Hepatocyte (in vitro differentiated cells): ENCODE results near the gene SMIM13. TPM values are rescaled to one million over a fixed set of nuclear protein-coding genes. Genes with fewer than 3 reads are reported as not detected.

ENCODE experiments used
- DNase-seq: peaks from one replicate; pipeline ENCODE4 v3.0.0-alpha.2; 2016; ENCODE audit warnings: low spot score
- H2AFZ ChIP-seq: fragments of 200-600 bp; sonication (generic); 2 replicates; pipeline ENCODE4 v1.6.0; 2016; ENCODE audit warnings: antibody characterized with exemption, mild to moderate bottlenecking
- H3K27ac ChIP-seq: fragments of 200-600 bp; sonication (generic); 2 replicates; pipeline ENCODE4 v1.5.1; 2016; ENCODE audit warnings: mild to moderate bottlenecking
- H3K27me3 ChIP-seq: fragments of 200-600 bp; sonication (generic); 2 replicates; pipeline ENCODE4 v1.6.1; 2016
- H3K36me3 ChIP-seq: fragments of 200-600 bp; sonication (generic); replicated peaks from 2 replicates; pipeline ENCODE4 v1.5.1; 2016; ENCODE audit warnings: low read depth; ENCODE audit not compliant: insufficient read depth
- H3K4me1 ChIP-seq: fragments of 200-600 bp; sonication (generic); 2 replicates; pipeline ENCODE4 v1.5.1; 2016; ENCODE audit warnings: mild to moderate bottlenecking, moderate library complexity; ENCODE audit not compliant: insufficient read depth
- H3K4me2 ChIP-seq: fragments of 200-600 bp; sonication (generic); 2 replicates; pipeline ENCODE4 v1.6.0; 2016
- H3K4me3 ChIP-seq: fragments of 200-600 bp; sonication (generic); 2 replicates; pipeline ENCODE4 v1.5.1; 2016; ENCODE audit warnings: mild to moderate bottlenecking
- H3K79me2 ChIP-seq: fragments of 200-600 bp; sonication (generic); 2 replicates; pipeline ENCODE4 v1.6.0; 2017; ENCODE audit warnings: mild to moderate bottlenecking
- H3K9me2 ChIP-seq: fragments of 200-600 bp; sonication (generic); replicated peaks from 2 replicates; pipeline ENCODE4 v1.6.0; 2017; ENCODE audit warnings: mild to moderate bottlenecking; ENCODE audit not compliant: insufficient read depth
- H3K9me3 ChIP-seq: fragments of 200-600 bp; sonication (generic); 2 replicates; pipeline ENCODE4 v1.5.1; 2016; ENCODE audit warnings: low read depth, mild to moderate bottlenecking
- H4K20me1 ChIP-seq: fragments of 200-600 bp; sonication (generic); 2 replicates; pipeline ENCODE4 v1.6.0; 2016; ENCODE audit warnings: mild to moderate bottlenecking; ENCODE audit not compliant: insufficient read depth, poor library complexity, severe bottlenecking
- CTCF ChIP-seq: fragments of 200-600 bp; sonication (generic); IDR thresholded peaks from 2 replicates; pipeline ENCODE4 v1.5.1; 2016; ENCODE audit warnings: antibody characterized with exemption, mild to moderate bottlenecking; ENCODE audit not compliant: poor library complexity
- EZH2 ChIP-seq: fragments of 200-600 bp; sonication (generic); IDR thresholded peaks from 2 replicates; pipeline ENCODE4 v1.6.1; 2016; ENCODE audit warnings: antibody characterized with exemption, mild to moderate bottlenecking, borderline replicate concordance
- EZH2phosphoT487 ChIP-seq: fragments of 200-600 bp; sonication (generic); IDR thresholded peaks from one replicate; pipeline ENCODE4 v1.6.1; 2018; ENCODE audit warnings: antibody characterized with exemption, mild to moderate bottlenecking, low read depth, moderate library complexity; ENCODE audit not compliant: unreplicated experiment, severe bottlenecking
- WGBS: methylation state at CpG from one replicate; pipeline ENCODE4 v1.1.6; 2016; ENCODE audit warnings: low lambda C conversion rate; ENCODE audit errors: missing lambda C conversion rate; 5-methylcytosine and 5-hydroxymethylcytosine counted together
- polyA plus RNA-seq: library from polyadenylated mRNA; unstranded; fragments of >200 nt; fragmentation: Nextera tagmentation; extraction: Ambion mirVana; gene quantifications from 2 replicates; pipeline ENCODE4 v1.2.1, GENCODE V29; 2016
- total RNA-seq: library from RNA; depleted of rRNA; stranded (reverse); fragments of >200 nt; gene quantifications from 2 replicates; pipeline ENCODE4 v1.2.3, GENCODE V29; 2014

The SMIM13 gene
- total and polyA plus RNA-seq, 2 experiments from 2014 or later, result 9.3 to 18.2 TPM

GRCh38 chr6:11146117-11146826, 52.6 kb downstream of the SMIM13 start:
- peaks cover 4% of the 10 kb centered on the region for H3K4me1 ChIP-seq

GRCh38 chr6:11149551-11149950, 55.9 kb downstream of the SMIM13 start:
- Histone ChIP-seq H3K4me1 (no peaks in the 10 kb centered on the region), H3K36me3 (no peaks in the 10 kb centered on the region), H2AFZ (no peak overlapping the region), H3K9me2 (no peaks in the 10 kb centered on the region), H4K20me1 (no peaks in the 10 kb centered on the region), H3K4me2 (no peak overlapping the region), H3K9me3 (no peaks in the 10 kb centered on the region), H3K27me3 (no peaks in the 10 kb centered on the region), H3K4me3 (no peak overlapping the region), H3K27ac (no peak overlapping the region), H3K79me2 (no peaks in the 10 kb centered on the region)
- 93% methylated on average over 3 of the region's 3 CpGs for WGBS
- TF ChIP-seq EZH2 (no peak), CTCF (no peak), EZH2phosphoT487 (no peak)
- no peak for DNase-seq

More at GRCh38 chr6:11146117-11146826, 52.6 kb downstream of the SMIM13 start:
- H2AFZ ChIP-seq, result no peak overlapping the region
- no peak overlapping the region for H3K4me3 ChIP-seq
- no peak for DNase-seq
- no peaks in the 10 kb centered on the region for H3K79me2 ChIP-seq
- no peak overlapping the region for H3K4me2 ChIP-seq
- WGBS, result 93% methylated on average over 4 of the region's 4 CpGs
- H4K20me1 ChIP-seq, result no peaks in the 10 kb centered on the region
- no peak for TF ChIP-seq EZH2
- TF ChIP-seq EZH2phosphoT487, result no peak
- TF ChIP-seq CTCF, result no peak
- no peaks in the 10 kb centered on the region for H3K9me2 ChIP-seq
- no peaks in the 10 kb centered on the region for H3K27me3 ChIP-seq
- no peak overlapping the region for H3K27ac ChIP-seq
- no peaks in the 10 kb centered on the region for H3K36me3 ChIP-seq
- H3K9me3 ChIP-seq, result no peaks in the 10 kb centered on the region

GRCh38 chr6:11151488-11151887, 57.9 kb downstream of the SMIM13 start:
- TF ChIP-seq CTCF, result no peak
- no peak for TF ChIP-seq EZH2phosphoT487
- no peak for TF ChIP-seq EZH2
- Histone ChIP-seq H2AFZ (no peak overlapping the region), H3K27me3 (no peaks in the 10 kb centered on the region), H4K20me1 (no peaks in the 10 kb centered on the region), H3K27ac (no peak overlapping the region), H3K4me1 (no peaks in the 10 kb centered on the region), H3K9me2 (no peaks in the 10 kb centered on the region), H3K4me3 (no peak overlapping the region), H3K9me3 (no peaks in the 10 kb centered on the region), H3K4me2 (no peak overlapping the region), H3K79me2 (no peaks in the 10 kb centered on the region), H3K36me3 (no peaks in the 10 kb centered on the region)
- 91% methylated on average over 1 of the region's 1 CpG for WGBS
- DNase-seq, result no peak
